ENCODE measurements around the gene TTC33.
"Not testable (repeated sequence)": the region's sequence is repeated elsewhere in the genome, so short reads cannot be mapped to it uniquely, and the experiment has no call there.

Gene TTC33

GRCh38 chr5:40716000-40716399, 39.8 kb downstream of the TTC33 start:
- DNase-seq, result no peak

GRCh38 chr5:40714001-40714400, 41.8 kb downstream of the TTC33 start:
- DNase-seq, result no peak

- not testable (repeated sequence) for DNase-seq
Observed at GRCh38 chr5:40710575-40710974, 45.2 kb downstream of the TTC33 start.

- DNase-seq, result not testable (repeated sequence)
Observed at GRCh38 chr5:40705484-40705883, 50.3 kb downstream of the TTC33 start.

GRCh38 chr5:40702027-40702426, 53.7 kb downstream of the TTC33 start:
- DNase-seq, result not testable (repeated sequence)

GRCh38 chr5:40700116-40700782, 55.5 kb downstream of the TTC33 start:
- DNase-seq, result no peak

GRCh38 chr5:40694433-40694832, 61.3 kb downstream of the TTC33 start:
- DNase-seq, result no peak

GRCh38 chr5:40691894-40692293, 63.9 kb downstream of the TTC33 start:
- DNase-seq, result no peak

- DNase-seq, result no peak
Observed at GRCh38 chr5:40690267-40690666, 65.5 kb downstream of the TTC33 start.

- DNase-seq, result peak; percentile 74
Observed at GRCh38 chr5:40689438-40689837, 66.3 kb downstream of the TTC33 start.

- DNase-seq, result no peak
Observed at GRCh38 chr5:40688996-40689395, 66.8 kb downstream of the TTC33 start.

- DNase-seq, result peak; percentile 89
Observed at GRCh38 chr5:40688127-40688761, 67.5 kb downstream of the TTC33 start.

- no peak for DNase-seq
Observed at GRCh38 chr5:40687321-40687720, 68.4 kb downstream of the TTC33 start.

- no peak for DNase-seq
Observed at GRCh38 chr5:40685976-40686486, 69.7 kb downstream of the TTC33 start.

GRCh38 chr5:40685193-40685592, 70.6 kb downstream of the TTC33 start:
- DNase-seq, result no peak

GRCh38 chr5:40683305-40683704, 72.5 kb downstream of the TTC33 start:
- DNase-seq, result no peak

GRCh38 chr5:40682154-40683017, 73.4 kb downstream of the TTC33 start:
- DNase-seq, result no peak

GRCh38 chr5:40681363-40682153, 74.2 kb downstream of the TTC33 start:
- no peak for DNase-seq

GRCh38 chr5:40680741-40681362, 74.9 kb downstream of the TTC33 start:
- no peak for DNase-seq

GRCh38 chr5:40679913-40680681, 75.7 kb downstream of the TTC33 start, which contains the start of gene PTGER4:
TSS of gene PTGER4 (plus strand) at chr5:40679915. CDS start at chr5:40680994, 1,079 bp downstream.
- DNase-seq, result no peak

Data from SHP77 treated with DMSO at 0.1 percent for 48 hours (cell line).